ENCODE measurements around the gene SH3RF3. TPM values are rescaled to one million over a fixed set of nuclear protein-coding genes. Genes with fewer than 3 reads are reported as not detected.

Gene SH3RF3
- total RNA-seq, 1 experiment from 2014 or later, result 1.0 TPM

- H3K36me3 Mint-ChIP-seq, result peaks cover 6% of the 10 kb centered on the region
- H3K4me1 Mint-ChIP-seq, result no peaks in the 10 kb centered on the region
- no peak overlapping the region for H3K4me3 Mint-ChIP-seq
- CTCF ChIA-PET, result interaction anchor here (1.2 kb wide), 1 partner anchor 15 kb away, joined by 4 read pairs; no protein-coding TSS in a partner anchor
- ATAC-seq (no peak), DNase-seq (ENCODE audit: low spot score) (no peak)
- TF ChIP-seq RELA (CRISPR knock-in tag; IDR thresholded peaks at IDR 0.05; ENCODE audit: borderline replicate concordance) (no peak), GABPB1 (CRISPR knock-in tag; IDR thresholded peaks at IDR 0.05) (no peak), NR2C2 (CRISPR knock-in tag; IDR thresholded peaks at IDR 0.05) (no peak), SOX15 (CRISPR knock-in tag; IDR thresholded peaks at IDR 0.05) (no peak), CREM (CRISPR knock-in tag; IDR thresholded peaks at IDR 0.05) (no peak), MAX (CRISPR knock-in tag; IDR thresholded peaks at IDR 0.05) (no peak), IRF2 (CRISPR knock-in tag; IDR thresholded peaks at IDR 0.05; ENCODE audit: borderline replicate concordance, low read depth) (no peak), ZSCAN18 (CRISPR knock-in tag; IDR thresholded peaks at IDR 0.05) (no peak), KAT7 (CRISPR knock-in tag; IDR thresholded peaks at IDR 0.05; ENCODE audit: borderline replicate concordance) (no peak), EMX1 (CRISPR knock-in tag; IDR thresholded peaks at IDR 0.05) (no peak), OVOL2 (CRISPR knock-in tag; IDR thresholded peaks at IDR 0.05; ENCODE audit: borderline replicate concordance) (no peak), ELF4 (CRISPR knock-in tag; IDR thresholded peaks at IDR 0.05; ENCODE audit: low read depth) (no peak)
- TF ChIP-seq, protein P1, sequence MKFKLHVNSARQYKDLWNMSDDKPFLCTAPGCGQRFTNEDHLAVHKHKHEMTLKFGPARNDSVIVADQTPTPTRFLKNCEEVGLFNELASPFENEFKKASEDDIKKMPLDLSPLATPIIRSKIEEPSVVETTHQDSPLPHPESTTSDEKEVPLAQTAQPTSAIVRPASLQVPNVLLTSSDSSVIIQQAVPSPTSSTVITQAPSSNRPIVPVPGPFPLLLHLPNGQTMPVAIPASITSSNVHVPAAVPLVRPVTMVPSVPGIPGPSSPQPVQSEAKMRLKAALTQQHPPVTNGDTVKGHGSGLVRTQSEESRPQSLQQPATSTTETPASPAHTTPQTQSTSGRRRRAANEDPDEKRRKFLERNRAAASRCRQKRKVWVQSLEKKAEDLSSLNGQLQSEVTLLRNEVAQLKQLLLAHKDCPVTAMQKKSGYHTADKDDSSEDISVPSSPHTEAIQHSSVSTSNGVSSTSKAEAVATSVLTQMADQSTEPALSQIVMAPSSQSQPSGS (CRISPR knock-in tag; IDR thresholded peaks at IDR 0.05; ENCODE audit: borderline replicate concordance, low read depth), result no peak
- TF ChIP-seq, protein P2, sequence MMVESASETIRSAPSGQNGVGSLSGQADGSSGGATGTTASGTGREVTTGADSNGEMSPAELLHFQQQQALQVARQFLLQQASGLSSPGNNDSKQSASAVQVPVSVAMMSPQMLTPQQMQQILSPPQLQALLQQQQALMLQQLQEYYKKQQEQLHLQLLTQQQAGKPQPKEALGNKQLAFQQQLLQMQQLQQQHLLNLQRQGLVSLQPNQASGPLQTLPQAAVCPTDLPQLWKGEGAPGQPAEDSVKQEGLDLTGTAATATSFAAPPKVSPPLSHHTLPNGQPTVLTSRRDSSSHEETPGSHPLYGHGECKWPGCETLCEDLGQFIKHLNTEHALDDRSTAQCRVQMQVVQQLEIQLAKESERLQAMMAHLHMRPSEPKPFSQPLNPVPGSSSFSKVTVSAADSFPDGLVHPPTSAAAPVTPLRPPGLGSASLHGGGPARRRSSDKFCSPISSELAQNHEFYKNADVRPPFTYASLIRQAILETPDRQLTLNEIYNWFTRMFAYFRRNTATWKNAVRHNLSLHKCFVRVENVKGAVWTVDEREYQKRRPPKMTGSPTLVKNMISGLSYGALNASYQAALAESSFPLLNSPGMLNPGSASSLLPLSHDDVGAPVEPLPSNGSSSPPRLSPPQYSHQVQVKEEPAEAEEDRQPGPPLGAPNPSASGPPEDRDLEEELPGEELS (CRISPR knock-in tag; IDR thresholded peaks at IDR 0.05), result no peak
- TF ChIP-seq, protein P3, sequence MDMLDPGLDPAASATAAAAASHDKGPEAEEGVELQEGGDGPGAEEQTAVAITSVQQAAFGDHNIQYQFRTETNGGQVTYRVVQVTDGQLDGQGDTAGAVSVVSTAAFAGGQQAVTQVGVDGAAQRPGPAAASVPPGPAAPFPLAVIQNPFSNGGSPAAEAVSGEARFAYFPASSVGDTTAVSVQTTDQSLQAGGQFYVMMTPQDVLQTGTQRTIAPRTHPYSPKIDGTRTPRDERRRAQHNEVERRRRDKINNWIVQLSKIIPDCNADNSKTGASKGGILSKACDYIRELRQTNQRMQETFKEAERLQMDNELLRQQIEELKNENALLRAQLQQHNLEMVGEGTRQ (CRISPR knock-in tag; IDR thresholded peaks at IDR 0.05), result no peak
- TF ChIP-seq, protein P4, sequence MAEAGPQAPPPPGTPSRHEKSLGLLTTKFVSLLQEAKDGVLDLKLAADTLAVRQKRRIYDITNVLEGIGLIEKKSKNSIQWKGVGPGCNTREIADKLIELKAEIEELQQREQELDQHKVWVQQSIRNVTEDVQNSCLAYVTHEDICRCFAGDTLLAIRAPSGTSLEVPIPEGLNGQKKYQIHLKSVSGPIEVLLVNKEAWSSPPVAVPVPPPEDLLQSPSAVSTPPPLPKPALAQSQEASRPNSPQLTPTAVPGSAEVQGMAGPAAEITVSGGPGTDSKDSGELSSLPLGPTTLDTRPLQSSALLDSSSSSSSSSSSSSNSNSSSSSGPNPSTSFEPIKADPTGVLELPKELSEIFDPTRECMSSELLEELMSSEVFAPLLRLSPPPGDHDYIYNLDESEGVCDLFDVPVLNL (CRISPR knock-in tag; IDR thresholded peaks at IDR 0.05; ENCODE audit: borderline replicate concordance, low read depth), result no peak
- TF ChIP-seq, protein P5, sequence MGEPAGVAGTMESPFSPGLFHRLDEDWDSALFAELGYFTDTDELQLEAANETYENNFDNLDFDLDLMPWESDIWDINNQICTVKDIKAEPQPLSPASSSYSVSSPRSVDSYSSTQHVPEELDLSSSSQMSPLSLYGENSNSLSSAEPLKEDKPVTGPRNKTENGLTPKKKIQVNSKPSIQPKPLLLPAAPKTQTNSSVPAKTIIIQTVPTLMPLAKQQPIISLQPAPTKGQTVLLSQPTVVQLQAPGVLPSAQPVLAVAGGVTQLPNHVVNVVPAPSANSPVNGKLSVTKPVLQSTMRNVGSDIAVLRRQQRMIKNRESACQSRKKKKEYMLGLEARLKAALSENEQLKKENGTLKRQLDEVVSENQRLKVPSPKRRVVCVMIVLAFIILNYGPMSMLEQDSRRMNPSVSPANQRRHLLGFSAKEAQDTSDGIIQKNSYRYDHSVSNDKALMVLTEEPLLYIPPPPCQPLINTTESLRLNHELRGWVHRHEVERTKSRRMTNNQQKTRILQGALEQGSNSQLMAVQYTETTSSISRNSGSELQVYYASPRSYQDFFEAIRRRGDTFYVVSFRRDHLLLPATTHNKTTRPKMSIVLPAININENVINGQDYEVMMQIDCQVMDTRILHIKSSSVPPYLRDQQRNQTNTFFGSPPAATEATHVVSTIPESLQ (CRISPR knock-in tag; IDR thresholded peaks at IDR 0.05), result no peak
- POLR2A ChIA-PET, result no interaction called here
- no peak overlapping the region for H3K27ac Mint-ChIP-seq
- no peaks in the 10 kb centered on the region; the same call in 1 of the 2 replicates for H3K27me3 Mint-ChIP-seq (ENCODE audit: low read depth)
- H3K9me3 Mint-ChIP-seq, result peaks cover 15% of the 10 kb centered on the region
Observed at GRCh38 chr2:109185338-109185737, 56.3 kb downstream of the SH3RF3 start.

Measured in WTC11 (cell line).